NCI-H2196 treated with DMSO at 0.1 percent for 48 hours (cell line): ENCODE measurements around the gene XPO6.
A peak's percentile ranks its signal among the peaks of the same experiment; 100 is the strongest.

Experiments
- DNase-seq: peaks from one replicate; lab custom pipeline; 2025; ENCODE audit not compliant: unreplicated experiment; lab: John Stamatoyannopoulos, UW

XPO6 gene

GRCh38 chr16:28112908-28113307 is 98.9 kb downstream of the XPO6 start:
- no peak for DNase-seq

GRCh38 chr16:28110977-28111376 is 100.8 kb downstream of the XPO6 start:
- no peak for DNase-seq

- no peak for DNase-seq
Observed at GRCh38 chr16:28110479-28110878, 101.3 kb downstream of the XPO6 start.

GRCh38 chr16:28110074-28110473 is 101.7 kb downstream of the XPO6 start:
- DNase-seq = no peak

GRCh38 chr16:28108590-28109247 is 103.0 kb downstream of the XPO6 start:
- no peak for DNase-seq

- peak; percentile 22 for DNase-seq
Observed at GRCh38 chr16:28107232-28107631, 104.5 kb downstream of the XPO6 start.

- DNase-seq = peak; percentile 50
Observed at GRCh38 chr16:28106467-28107215, 105.1 kb downstream of the XPO6 start.

GRCh38 chr16:28105954-28106353 is 105.8 kb downstream of the XPO6 start:
- no peak for DNase-seq

- DNase-seq = no peak
Observed at GRCh38 chr16:28105297-28105696, 106.5 kb downstream of the XPO6 start.

GRCh38 chr16:28104404-28104803 is 107.4 kb downstream of the XPO6 start:
- no peak for DNase-seq

GRCh38 chr16:28103516-28104170 is 108.1 kb downstream of the XPO6 start:
- DNase-seq = no peak

GRCh38 chr16:28101533-28101890 is 110.3 kb downstream of the XPO6 start:
- no peak for DNase-seq

- DNase-seq = no peak
Observed at GRCh38 chr16:28100810-28101532, 110.8 kb downstream of the XPO6 start.

- no peak for DNase-seq
Observed at GRCh38 chr16:28098959-28099945, 112.5 kb downstream of the XPO6 start.

GRCh38 chr16:28098171-28098958 is 113.4 kb downstream of the XPO6 start:
- no peak for DNase-seq

- DNase-seq = no peak
Observed at GRCh38 chr16:28096983-28097899, 114.5 kb downstream of the XPO6 start.

- no peak for DNase-seq
Observed at GRCh38 chr16:28093385-28093725, 118.4 kb downstream of the XPO6 start.

- DNase-seq = no peak
Observed at GRCh38 chr16:28092721-28093384, 118.9 kb downstream of the XPO6 start.
